Measurements from ENCODE around the gene CLDN1.

The CLDN1 gene

GRCh38 chr3:190306513-190307163, 15.6 kb downstream of the CLDN1 start:
- H3K4me1 ChIP-seq (ENCODE audit: control insufficient read depth, insufficient read depth, low read length): peaks cover 15% of the 10 kb centered on the region
- H3K9ac ChIP-seq (ENCODE audit: low read length): no peak overlapping the region
- no peak overlapping the region for H3K4me3 ChIP-seq (ENCODE audit: low read length)
- no peaks in the 10 kb centered on the region for H3K27me3 ChIP-seq (ENCODE audit: control insufficient read depth, insufficient read depth, low read length)
- no peaks in the 10 kb centered on the region for H3K9me3 ChIP-seq (ENCODE audit: control insufficient read depth, low read length)
- no peaks in the 10 kb centered on the region for H3K36me3 ChIP-seq (ENCODE audit: control insufficient read depth, insufficient read depth, low read length)

- Histone ChIP-seq H3K4me1 (ENCODE audit: control insufficient read depth, insufficient read depth, low read length) (peaks cover 15% of the 10 kb centered on the region), H3K9ac (ENCODE audit: low read length) (no peak overlapping the region), H3K4me3 (ENCODE audit: low read length) (no peak overlapping the region), H3K9me3 (ENCODE audit: control insufficient read depth, low read length) (no peaks in the 10 kb centered on the region), H3K27me3 (ENCODE audit: control insufficient read depth, insufficient read depth, low read length) (no peaks in the 10 kb centered on the region), H3K36me3 (ENCODE audit: control insufficient read depth, insufficient read depth, low read length) (no peaks in the 10 kb centered on the region)
Observed at GRCh38 chr3:190306026-190306425, 16.2 kb downstream of the CLDN1 start.

DNA sequence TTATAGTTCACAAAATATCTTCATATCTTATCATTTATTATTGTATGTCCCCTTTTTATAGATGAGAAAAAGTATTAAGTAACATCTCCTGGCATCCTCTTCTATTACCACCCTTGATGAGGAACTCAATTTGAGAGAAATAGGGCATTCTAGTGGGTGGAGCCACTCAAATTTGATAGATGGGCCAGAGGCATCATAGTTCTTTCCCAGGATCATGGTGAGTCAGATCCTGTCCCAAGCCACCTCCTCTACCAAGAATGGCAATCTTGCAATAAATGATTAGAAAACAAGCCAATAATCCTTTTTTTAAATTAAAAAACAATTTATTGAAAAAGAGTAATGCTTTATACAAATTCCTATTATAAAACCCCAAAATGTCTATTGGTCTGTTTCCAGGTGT, 16.8 kb downstream of the CLDN1 start:
- no peaks in the 10 kb centered on the region for H3K36me3 ChIP-seq (ENCODE audit: control insufficient read depth, insufficient read depth, low read length)
- no peak overlapping the region for H3K4me3 ChIP-seq (ENCODE audit: low read length)
- H3K9ac ChIP-seq (ENCODE audit: low read length): no peak overlapping the region
- H3K9me3 ChIP-seq (ENCODE audit: control insufficient read depth, low read length): no peaks in the 10 kb centered on the region
- no peaks in the 10 kb centered on the region for H3K27me3 ChIP-seq (ENCODE audit: control insufficient read depth, insufficient read depth, low read length)
- peaks cover 15% of the 10 kb centered on the region for H3K4me1 ChIP-seq (ENCODE audit: control insufficient read depth, insufficient read depth, low read length)

DNA sequence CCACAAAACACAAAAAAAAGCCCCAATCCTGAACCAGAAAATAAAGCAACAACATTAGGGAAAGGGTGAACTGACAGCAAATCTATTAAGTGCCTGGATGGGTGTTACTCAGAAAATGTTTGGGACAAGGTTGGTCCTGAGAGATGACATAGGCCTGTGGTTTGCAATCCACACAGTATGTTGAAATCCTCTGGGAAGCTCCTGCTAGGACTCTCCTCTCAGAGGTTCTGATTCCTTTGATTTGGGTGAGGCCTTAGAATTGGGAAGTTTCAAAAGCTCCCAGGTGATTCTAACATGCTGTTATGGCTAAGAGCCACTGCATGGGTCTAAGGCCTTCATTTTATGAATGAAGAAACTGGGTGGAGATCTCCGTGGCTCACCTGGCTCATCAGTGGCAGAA, 18.4 kb downstream of the CLDN1 start:
- H3K4me3 ChIP-seq (ENCODE audit: low read length): no peak overlapping the region

DNA sequence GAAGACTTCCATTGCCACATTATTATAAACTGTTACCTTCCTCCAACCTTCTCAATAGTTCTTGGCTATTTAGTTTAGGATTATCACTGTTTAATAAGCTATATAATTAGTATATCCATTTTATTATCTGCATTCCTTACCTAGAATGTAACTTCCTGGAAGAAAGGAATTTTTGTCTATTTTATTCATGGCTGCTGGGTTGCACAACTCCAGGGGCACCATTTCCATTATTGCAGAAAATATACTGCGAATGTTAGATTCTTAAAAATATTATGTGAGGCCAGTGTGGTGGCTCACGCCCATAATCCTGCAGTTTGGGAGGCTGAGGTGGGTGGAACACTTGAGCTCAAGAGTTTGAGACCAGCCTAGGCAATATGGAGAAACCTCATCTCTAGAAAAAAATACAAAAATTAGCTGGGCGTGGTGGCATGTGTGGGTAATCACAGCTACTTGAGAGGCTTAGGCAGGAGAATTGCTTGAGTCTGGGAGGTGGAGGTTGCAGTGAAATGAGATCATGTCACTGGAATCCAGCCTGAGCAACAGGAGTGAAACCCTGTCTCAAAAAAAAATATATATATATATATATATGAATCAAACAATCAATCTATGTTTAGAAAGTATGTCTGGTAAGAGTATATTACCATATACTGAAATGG, 19.9 kb downstream of the CLDN1 start:
- Histone ChIP-seq H3K4me1 (ENCODE audit: control insufficient read depth, insufficient read depth, low read length) (peaks cover 15% of the 10 kb centered on the region), H3K9ac (ENCODE audit: low read length) (no peak overlapping the region), H3K36me3 (ENCODE audit: control insufficient read depth, insufficient read depth, low read length) (no peaks in the 10 kb centered on the region), H3K9me3 (ENCODE audit: control insufficient read depth, low read length) (no peaks in the 10 kb centered on the region), H3K4me3 (ENCODE audit: low read length) (no peak overlapping the region), H3K27me3 (ENCODE audit: control insufficient read depth, insufficient read depth, low read length) (no peaks in the 10 kb centered on the region)

More for the DNA sequence above, 18.4 kb downstream of the CLDN1 start:
- Histone ChIP-seq H3K27me3 (ENCODE audit: control insufficient read depth, insufficient read depth, low read length) (no peaks in the 10 kb centered on the region), H3K36me3 (ENCODE audit: control insufficient read depth, insufficient read depth, low read length) (no peaks in the 10 kb centered on the region), H3K4me1 (ENCODE audit: control insufficient read depth, insufficient read depth, low read length) (peaks cover 15% of the 10 kb centered on the region), H3K9me3 (ENCODE audit: control insufficient read depth, low read length) (no peaks in the 10 kb centered on the region), H3K9ac (ENCODE audit: low read length) (no peak overlapping the region)

DNA sequence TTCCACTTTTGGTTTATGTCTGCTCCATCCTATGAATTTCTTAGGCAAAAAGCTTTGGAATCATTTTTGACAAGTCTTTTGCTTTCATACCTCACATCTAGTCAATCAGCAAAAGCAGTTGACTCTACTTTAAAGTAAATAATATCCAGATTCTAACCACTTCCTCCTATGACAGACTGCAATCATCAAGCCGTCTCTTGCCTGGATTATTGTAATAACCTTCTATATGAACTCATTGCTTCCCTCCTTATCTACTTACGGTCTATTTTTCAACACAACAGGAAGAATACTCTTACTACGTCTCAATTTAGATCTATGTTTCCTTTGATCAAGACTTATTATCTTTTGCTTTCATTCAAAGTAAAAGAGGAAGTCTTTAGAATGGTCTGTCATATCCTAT, 20.7 kb downstream of the CLDN1 start:
- H3K4me3 ChIP-seq (ENCODE audit: low read length): no peak overlapping the region
- no peak overlapping the region for H3K9ac ChIP-seq (ENCODE audit: low read length)
- H3K4me1 ChIP-seq (ENCODE audit: control insufficient read depth, insufficient read depth, low read length): peaks cover 9% of the 10 kb centered on the region
- H3K27me3 ChIP-seq (ENCODE audit: control insufficient read depth, insufficient read depth, low read length): no peaks in the 10 kb centered on the region
- no peaks in the 10 kb centered on the region for H3K9me3 ChIP-seq (ENCODE audit: control insufficient read depth, low read length)
- H3K36me3 ChIP-seq (ENCODE audit: control insufficient read depth, insufficient read depth, low read length): no peaks in the 10 kb centered on the region

DNA sequence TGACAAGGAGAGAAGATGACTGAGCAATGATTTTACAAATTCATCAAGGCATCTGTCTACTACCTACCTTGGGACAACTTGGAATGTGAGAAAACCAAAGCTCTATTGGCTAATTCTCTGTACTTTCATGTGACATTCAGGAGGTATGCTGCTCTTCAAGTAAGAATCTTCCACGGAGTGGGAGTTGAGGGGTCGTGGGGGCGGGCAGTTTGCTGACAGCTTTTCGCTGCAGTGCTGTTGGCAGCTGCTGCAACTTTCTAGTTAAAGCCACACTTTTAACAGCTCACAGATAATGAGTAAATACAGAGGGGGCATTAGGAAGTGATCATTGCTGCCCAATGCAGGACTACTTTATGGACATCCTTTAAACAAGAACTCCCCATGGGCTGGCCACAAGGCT, 22.3 kb downstream of the CLDN1 start:
- H3K9ac ChIP-seq (ENCODE audit: low read length): no peak overlapping the region
- H3K4me3 ChIP-seq (ENCODE audit: low read length): no peak overlapping the region
- H3K9me3 ChIP-seq (ENCODE audit: control insufficient read depth, low read length): no peaks in the 10 kb centered on the region
- H3K27me3 ChIP-seq (ENCODE audit: control insufficient read depth, insufficient read depth, low read length): no peaks in the 10 kb centered on the region
- no peaks in the 10 kb centered on the region for H3K4me1 ChIP-seq (ENCODE audit: control insufficient read depth, insufficient read depth, low read length)
- no peaks in the 10 kb centered on the region for H3K36me3 ChIP-seq (ENCODE audit: control insufficient read depth, insufficient read depth, low read length)

DNA sequence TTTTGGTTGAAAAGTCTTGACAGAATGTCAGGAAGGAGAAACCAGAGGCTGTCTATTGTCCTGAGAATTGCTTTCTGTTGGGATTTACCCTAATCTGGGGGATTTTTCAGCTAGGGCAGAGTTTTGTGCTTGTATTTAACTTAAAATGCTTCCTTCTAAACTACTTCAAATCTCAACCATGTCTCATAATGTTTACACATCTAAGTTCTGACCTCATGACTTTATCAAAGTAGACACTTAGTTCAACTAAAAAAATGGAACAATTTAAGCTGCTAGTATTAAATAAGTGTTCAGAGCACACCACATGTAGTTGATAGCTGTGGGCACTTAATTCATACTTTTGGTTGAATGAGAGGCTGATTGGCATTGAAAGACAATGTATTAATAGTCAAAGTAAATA, 28.2 kb downstream of the CLDN1 start:
- no peaks in the 10 kb centered on the region for H3K4me1 ChIP-seq (ENCODE audit: control insufficient read depth, insufficient read depth, low read length)
- H3K27me3 ChIP-seq (ENCODE audit: control insufficient read depth, insufficient read depth, low read length): no peaks in the 10 kb centered on the region
- no peak overlapping the region for H3K4me3 ChIP-seq (ENCODE audit: low read length)
- no peak overlapping the region for H3K9ac ChIP-seq (ENCODE audit: low read length)
- no peaks in the 10 kb centered on the region for H3K9me3 ChIP-seq (ENCODE audit: control insufficient read depth, low read length)
- no peaks in the 10 kb centered on the region for H3K36me3 ChIP-seq (ENCODE audit: control insufficient read depth, insufficient read depth, low read length)

GRCh38 chr3:190293621-190294020, 28.6 kb downstream of the CLDN1 start:
- Histone ChIP-seq H3K9me3 (ENCODE audit: control insufficient read depth, low read length) (no peaks in the 10 kb centered on the region), H3K4me1 (ENCODE audit: control insufficient read depth, insufficient read depth, low read length) (no peaks in the 10 kb centered on the region), H3K4me3 (ENCODE audit: low read length) (no peak overlapping the region), H3K9ac (ENCODE audit: low read length) (no peak overlapping the region), H3K36me3 (ENCODE audit: control insufficient read depth, insufficient read depth, low read length) (no peaks in the 10 kb centered on the region), H3K27me3 (ENCODE audit: control insufficient read depth, insufficient read depth, low read length) (no peaks in the 10 kb centered on the region)

- Histone ChIP-seq H3K9ac (ENCODE audit: low read length) (no peak overlapping the region), H3K4me1 (ENCODE audit: control insufficient read depth, insufficient read depth, low read length) (no peaks in the 10 kb centered on the region), H3K9me3 (ENCODE audit: control insufficient read depth, low read length) (no peaks in the 10 kb centered on the region), H3K27me3 (ENCODE audit: control insufficient read depth, insufficient read depth, low read length) (no peaks in the 10 kb centered on the region), H3K36me3 (ENCODE audit: control insufficient read depth, insufficient read depth, low read length) (no peaks in the 10 kb centered on the region), H3K4me3 (ENCODE audit: low read length) (no peak overlapping the region)
Observed at GRCh38 chr3:190291994-190292584, 30.2 kb downstream of the CLDN1 start.

- no peaks in the 10 kb centered on the region for H3K27me3 ChIP-seq (ENCODE audit: control insufficient read depth, insufficient read depth, low read length)
- no peak overlapping the region for H3K9ac ChIP-seq (ENCODE audit: low read length)
- H3K4me1 ChIP-seq (ENCODE audit: control insufficient read depth, insufficient read depth, low read length): no peaks in the 10 kb centered on the region
- H3K36me3 ChIP-seq (ENCODE audit: control insufficient read depth, insufficient read depth, low read length): no peaks in the 10 kb centered on the region
- H3K9me3 ChIP-seq (ENCODE audit: control insufficient read depth, low read length): no peaks in the 10 kb centered on the region
- no peak overlapping the region for H3K4me3 ChIP-seq (ENCODE audit: low read length)
Observed at GRCh38 chr3:190289989-190290388, 32.3 kb downstream of the CLDN1 start.

- no peak overlapping the region for H3K9ac ChIP-seq (ENCODE audit: low read length)
- H3K27me3 ChIP-seq (ENCODE audit: control insufficient read depth, insufficient read depth, low read length): no peaks in the 10 kb centered on the region
- no peaks in the 10 kb centered on the region for H3K4me1 ChIP-seq (ENCODE audit: control insufficient read depth, insufficient read depth, low read length)
- H3K4me3 ChIP-seq (ENCODE audit: low read length): no peak overlapping the region
- H3K9me3 ChIP-seq (ENCODE audit: control insufficient read depth, low read length): no peaks in the 10 kb centered on the region
- no peaks in the 10 kb centered on the region for H3K36me3 ChIP-seq (ENCODE audit: control insufficient read depth, insufficient read depth, low read length)
Observed at GRCh38 chr3:190288836-190289235, 33.4 kb downstream of the CLDN1 start.

All from mucosa of stomach (tissue), 1 donor.